Neural cell (in vitro differentiated cells): ENCODE results near the gene PLEKHF1.

Experiments used
- CTCF ChIP-seq: fragments of 450-650 bp; IDR thresholded peaks from 2 replicates; pipeline ENCODE4 v1.5.1; 2014; ENCODE audit warnings: antibody characterized with exemption, mild to moderate bottlenecking, moderate library complexity; ENCODE audit not compliant: poor library complexity, severe bottlenecking
- EZH2 ChIP-seq: fragments of 200-600, 300-800 bp; shearing (Covaris generic), sonication (generic); IDR thresholded peaks from 2 replicates; pipeline ENCODE4 v1.6.1; 2014; ENCODE audit warnings: antibody characterized with exemption, low read length, borderline replicate concordance, mild to moderate bottlenecking; ENCODE audit not compliant: insufficient read depth, poor library complexity, severe bottlenecking
- POLR2AphosphoS5 ChIP-seq: IDR thresholded peaks from 2 replicates; pipeline ENCODE4 v1.6.1; 2012
- TAF1 ChIP-seq: IDR thresholded peaks from 2 replicates; pipeline ENCODE4 v1.6.1; 2012; ENCODE audit warnings: low read depth
- TF ChIP-seq, protein P1 (sequence below): IDR thresholded peaks from 2 replicates; pipeline ENCODE4 v1.6.1; 2012; ENCODE audit warnings: borderline replicate concordance

DNA sequence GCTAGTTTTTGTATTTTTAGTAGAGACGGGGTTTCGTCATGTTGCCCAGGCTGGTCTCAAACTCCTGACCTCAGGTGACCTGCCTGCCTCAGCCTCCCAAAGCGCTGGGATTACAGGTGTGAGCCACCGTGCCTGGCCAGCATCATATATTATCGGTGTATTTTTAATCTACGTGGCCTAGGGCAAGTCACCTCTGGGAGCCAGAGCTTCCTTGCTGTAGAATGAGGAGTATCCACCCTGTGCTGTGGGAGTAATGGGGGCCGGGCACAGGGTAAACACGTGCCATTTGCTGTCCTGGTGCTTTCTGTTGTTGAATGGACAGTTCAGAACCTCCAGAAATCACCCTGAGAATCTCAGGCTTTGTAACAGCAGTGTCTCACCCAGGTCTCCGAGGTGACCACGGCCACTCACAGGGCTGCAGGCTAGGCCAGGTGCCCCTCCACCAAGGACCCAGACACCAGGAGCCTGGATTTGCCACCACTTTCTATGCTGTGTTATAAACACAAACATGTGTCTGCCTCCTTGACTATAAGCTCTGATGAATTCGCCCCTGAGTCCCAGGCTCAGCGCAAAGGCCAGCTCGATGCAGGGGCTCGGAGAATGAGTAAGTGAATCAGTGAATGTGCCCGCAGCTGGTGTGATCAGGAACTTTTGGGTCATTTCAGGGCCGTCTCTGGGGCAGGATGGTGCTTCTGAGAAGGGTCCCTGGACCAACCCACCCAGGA is 36.4 kb upstream of the PLEKHF1 start:
- no peak for TF ChIP-seq CTCF
- TF ChIP-seq EZH2 = no peak
- no peak for TF ChIP-seq POLR2AphosphoS5
- TF ChIP-seq, protein P1, sequence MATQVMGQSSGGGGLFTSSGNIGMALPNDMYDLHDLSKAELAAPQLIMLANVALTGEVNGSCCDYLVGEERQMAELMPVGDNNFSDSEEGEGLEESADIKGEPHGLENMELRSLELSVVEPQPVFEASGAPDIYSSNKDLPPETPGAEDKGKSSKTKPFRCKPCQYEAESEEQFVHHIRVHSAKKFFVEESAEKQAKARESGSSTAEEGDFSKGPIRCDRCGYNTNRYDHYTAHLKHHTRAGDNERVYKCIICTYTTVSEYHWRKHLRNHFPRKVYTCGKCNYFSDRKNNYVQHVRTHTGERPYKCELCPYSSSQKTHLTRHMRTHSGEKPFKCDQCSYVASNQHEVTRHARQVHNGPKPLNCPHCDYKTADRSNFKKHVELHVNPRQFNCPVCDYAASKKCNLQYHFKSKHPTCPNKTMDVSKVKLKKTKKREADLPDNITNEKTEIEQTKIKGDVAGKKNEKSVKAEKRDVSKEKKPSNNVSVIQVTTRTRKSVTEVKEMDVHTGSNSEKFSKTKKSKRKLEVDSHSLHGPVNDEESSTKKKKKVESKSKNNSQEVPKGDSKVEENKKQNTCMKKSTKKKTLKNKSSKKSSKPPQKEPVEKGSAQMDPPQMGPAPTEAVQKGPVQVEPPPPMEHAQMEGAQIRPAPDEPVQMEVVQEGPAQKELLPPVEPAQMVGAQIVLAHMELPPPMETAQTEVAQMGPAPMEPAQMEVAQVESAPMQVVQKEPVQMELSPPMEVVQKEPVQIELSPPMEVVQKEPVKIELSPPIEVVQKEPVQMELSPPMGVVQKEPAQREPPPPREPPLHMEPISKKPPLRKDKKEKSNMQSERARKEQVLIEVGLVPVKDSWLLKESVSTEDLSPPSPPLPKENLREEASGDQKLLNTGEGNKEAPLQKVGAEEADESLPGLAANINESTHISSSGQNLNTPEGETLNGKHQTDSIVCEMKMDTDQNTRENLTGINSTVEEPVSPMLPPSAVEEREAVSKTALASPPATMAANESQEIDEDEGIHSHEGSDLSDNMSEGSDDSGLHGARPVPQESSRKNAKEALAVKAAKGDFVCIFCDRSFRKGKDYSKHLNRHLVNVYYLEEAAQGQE = no peak
- TF ChIP-seq TAF1 = no peak
